GM19099 (cell line): Measurements from ENCODE around the gene IMPG1.

ENCODE experiments used
- POLR2A ChIP-seq: IDR thresholded peaks from 3 replicates; pipeline ENCODE4 v1.6.1; 2011; ENCODE audit warnings: low read depth; ENCODE audit not compliant: insufficient read length; ENCODE audit errors: extremely low read depth

The IMPG1 gene

DNA sequence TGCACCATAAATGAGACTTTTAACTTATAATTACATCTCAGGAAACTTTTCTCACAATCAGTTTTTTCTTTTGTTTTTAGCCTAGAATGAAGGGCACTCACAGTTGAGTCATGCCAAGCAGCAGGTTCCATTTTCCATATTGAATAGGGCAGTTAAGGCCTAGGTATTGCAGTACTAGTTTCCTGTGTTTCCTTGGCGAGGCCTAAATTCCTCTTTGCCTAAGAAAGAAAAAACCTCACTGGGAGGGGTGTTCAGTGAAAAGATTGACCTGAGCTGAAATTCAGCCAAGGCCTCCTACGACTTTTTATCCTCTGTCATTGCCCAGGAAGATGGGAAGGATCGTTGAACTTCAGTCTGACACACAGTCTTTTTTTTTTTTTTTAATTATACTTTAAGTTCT, 85.5 kb downstream of the IMPG1 start:
- no peak for TF ChIP-seq POLR2A

DNA sequence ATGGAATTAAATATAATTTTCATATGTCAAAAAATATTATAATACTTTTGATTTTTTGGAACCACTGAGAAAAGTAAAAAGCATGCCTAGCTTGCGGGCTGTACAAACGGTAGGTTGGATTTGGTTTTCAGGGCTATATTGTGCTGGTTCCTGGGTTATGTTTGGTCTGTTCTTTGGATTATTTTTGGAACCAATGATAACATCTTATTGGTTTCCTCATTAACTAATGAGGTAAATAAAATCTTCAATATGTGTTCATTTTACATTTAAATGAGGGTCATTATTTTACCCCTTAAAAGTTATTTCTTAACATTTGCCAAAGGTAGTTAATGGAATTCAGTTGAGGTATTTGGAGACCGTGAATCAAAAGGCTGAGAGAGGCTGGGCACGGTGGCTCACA, 96.6 kb downstream of the IMPG1 start:
- TF ChIP-seq POLR2A = no peak

DNA sequence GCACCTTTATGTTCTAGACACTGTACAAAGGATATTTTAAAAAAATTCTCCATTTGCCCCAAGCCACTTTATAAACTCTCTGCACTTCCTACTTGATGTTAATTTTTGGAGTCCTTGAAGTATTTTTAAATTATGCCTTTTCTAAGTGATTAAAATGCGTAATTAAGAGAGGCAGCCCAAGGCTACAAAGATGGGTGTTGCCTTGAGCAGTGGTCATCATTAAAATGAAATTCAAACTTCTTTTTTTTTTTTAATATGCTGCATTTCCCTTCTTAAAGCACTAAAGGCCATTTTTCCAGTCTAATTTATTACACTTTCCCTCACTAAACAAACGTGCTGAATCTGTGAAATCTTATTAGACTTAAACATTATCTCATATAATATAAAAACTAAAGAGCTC, 102.4 kb downstream of the IMPG1 start:
- no peak for TF ChIP-seq POLR2A

DNA sequence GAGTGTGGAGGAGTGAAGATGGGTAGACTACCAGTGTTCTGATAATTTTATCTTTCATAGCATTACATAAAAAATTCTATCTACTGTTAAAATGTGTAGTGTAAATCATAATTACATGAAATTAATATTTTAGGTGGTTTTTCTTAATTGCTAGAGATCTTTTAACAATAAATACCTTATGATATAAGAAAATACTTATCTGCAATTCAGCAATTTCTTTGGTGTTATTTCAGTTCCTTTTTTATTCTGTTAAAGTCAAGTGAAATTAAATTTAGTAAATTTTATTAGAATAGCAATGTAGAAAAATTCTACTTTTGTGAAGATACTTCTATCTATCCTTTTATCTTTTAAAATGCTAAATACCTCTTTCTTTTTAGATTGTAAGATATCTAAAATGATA, 104.3 kb downstream of the IMPG1 start:
- TF ChIP-seq POLR2A = no peak

DNA sequence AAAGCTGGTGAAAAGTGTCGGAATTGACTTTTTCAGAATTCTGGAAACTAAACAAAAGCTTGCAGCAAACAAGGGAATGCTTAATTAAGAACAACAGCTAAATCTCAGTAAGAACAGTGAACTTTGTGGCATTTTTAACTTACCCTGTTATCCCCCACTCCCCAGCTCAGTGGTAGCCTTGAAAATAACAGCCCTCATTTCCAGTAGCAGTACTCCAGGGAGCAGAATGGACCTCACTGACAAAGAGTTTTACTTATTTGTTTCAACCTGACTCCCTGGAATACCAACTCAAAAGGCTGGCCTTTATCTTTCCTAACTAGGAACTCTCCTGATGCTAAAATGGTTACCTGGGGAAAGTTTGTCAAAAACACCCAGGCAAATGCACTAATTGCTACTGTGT, 108.9 kb downstream of the IMPG1 start:
- no peak for TF ChIP-seq POLR2A

DNA sequence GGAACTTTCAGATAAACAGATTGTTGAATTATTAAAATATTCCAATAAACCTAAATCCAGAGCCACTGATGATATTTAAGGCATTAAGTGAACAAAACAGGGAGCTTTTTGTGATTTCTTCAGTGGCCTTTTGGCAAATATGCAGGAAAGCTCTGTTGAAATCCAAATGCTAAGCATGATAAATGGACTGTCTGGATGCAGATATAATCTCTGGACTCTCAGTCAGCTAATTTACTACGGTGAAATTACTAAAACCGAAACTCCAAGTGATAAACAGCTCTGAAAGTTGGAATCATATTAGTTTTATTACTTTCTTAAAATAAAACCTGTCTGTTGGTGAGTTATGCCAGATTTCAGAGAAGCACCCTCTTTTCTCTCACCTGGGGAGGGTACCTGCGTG, 120.3 kb downstream of the IMPG1 start:
- TF ChIP-seq POLR2A = no peak

DNA sequence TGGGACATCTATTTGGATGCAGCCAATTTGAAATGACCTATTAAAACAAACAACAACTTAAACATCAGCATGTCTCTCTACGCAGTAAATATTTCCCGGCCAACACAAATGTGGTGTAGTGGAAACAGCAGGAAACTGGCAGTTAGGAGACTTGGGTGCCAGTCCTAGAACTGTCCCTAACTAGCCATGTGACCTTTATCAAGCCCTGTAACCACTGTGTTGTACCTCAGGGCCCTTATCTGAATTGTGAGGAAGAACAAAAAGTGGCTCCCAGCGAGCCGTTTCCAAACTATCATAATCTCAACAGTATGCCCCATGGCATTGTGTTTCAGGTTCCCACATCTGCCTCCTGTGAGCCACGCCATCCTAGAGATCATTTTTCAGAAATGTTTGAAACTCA, 124.5 kb downstream of the IMPG1 start:
- TF ChIP-seq POLR2A = no peak

DNA sequence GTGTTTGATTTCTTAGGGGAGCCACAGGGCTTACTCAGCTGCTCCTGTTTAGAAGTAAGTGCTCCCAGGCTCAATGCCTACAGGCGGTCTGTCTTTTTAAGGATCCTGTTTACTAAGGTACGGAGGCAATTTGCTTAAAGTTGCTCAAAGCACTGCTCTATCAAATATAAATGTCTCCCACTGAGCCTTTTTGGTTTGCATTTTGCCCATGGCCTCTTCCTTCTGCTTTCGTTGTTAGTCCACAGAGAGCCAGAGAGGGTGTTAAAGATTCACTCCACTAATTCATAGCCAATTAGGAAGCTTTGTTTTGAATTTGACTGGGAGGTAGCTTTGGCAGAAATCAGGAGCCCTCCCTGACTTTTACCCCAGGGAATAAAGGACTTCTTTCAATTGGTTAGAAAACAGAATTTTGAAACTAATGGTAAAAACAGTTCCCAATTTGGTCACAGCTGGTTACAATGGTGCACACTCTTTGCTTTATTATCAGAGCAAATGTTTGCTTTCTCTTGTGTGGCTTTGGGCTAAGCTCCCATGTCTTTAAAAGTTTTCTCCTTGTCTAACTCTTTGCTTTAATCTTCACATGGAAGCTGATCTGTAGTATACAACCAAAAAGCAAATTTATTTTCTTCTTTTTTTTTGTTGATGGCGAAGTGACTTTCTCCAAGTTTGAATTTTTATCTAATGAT, 126.2 kb downstream of the IMPG1 start:
- TF ChIP-seq POLR2A = no peak

DNA sequence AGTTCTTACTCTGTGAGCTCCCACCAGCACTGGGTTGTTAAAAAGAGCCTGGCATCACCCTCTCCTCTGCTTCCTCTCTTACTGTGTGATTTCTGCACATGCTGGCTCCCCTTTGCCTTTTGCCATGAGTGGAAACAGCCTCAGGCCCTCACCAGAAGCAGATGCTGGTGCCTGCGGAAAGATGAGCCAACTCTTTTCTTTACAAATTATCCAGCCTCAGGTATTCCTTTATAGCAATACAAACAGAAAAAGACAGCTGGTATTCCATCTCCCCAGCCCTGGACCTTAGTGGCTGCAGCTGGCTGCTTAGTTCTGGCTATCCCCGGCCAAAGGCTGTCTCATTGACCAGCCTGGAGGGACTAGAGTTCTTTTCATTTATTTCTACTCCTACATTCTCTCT, 129.1 kb downstream of the IMPG1 start:
- no peak for TF ChIP-seq POLR2A

DNA sequence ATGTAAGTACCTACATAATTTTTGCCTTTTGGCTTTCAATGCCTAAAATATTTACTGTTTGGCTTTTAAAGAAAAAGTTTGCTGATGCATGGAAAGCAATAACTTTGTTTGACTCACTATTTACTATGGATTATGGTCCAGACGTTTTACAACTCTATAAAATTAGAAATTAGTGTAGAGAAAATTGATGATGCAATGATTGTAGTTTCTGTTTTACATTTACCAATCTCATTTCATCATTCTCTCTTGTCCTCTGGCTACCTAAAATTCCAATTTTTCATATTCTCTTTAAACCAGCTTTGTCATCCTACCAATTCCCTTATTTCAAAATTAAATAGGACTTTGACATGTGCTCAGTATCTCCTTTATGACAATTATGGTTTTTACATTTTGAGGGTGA, 131.0 kb downstream of the IMPG1 start:
- TF ChIP-seq POLR2A = no peak

DNA sequence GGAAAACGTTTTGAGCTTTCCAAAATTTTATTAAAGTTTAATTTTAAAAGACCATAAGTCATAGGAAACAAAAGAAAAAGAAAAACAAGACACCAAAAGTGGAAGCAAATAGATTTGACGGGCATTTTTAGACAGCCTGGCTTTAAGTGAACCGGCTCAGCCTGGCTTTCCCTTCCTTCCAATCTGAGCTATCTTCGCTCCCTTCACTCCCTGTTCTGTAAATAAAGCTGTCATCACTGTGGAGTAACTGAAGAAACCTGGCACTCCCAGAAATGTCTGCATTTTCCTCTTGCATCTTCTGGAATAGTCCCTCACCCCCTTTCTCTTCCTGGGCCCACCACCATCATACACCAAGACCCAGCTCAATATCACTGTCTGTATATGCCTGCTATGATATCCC, 131.9 kb downstream of the IMPG1 start:
- TF ChIP-seq POLR2A = no peak

DNA sequence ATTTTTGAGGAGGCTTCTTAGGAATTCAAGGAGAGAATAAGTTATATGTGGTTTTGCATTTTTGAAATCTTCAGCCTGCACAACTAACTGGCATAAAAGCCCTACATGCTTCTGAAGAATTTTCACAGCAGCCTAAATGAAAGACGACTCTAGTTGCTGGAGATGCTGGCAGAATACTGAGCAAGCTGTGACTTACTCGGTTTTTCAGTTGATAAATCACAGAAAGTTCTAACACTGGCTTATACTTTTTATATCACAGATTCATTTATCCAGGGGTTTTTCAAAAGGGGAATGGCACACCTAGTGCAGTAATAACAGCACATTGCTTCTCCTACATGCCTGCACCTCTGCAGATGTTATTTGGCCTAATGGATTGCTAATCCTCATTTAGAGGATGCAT, 134.6 kb downstream of the IMPG1 start:
- no peak for TF ChIP-seq POLR2A

DNA sequence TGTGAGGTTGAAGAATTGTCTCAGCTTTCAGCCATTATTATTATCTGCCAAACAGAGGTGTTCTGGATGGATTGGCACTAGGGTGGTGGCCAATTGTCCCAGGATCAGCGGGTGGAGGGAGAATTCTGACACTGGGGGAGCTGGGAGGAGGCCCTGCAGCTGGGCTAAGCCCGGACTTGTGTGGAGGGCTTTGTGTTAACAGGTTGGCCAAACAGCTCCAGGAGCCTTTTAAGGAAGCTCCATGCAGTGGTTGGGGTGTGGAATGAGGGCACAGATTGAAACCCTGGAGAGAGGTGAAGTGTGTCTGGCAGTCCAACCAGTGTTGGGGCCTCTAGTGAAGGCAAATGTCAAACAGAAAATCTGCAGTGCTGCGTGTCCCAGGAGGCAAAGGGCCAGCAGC, 135.8 kb downstream of the IMPG1 start:
- no peak for TF ChIP-seq POLR2A

DNA sequence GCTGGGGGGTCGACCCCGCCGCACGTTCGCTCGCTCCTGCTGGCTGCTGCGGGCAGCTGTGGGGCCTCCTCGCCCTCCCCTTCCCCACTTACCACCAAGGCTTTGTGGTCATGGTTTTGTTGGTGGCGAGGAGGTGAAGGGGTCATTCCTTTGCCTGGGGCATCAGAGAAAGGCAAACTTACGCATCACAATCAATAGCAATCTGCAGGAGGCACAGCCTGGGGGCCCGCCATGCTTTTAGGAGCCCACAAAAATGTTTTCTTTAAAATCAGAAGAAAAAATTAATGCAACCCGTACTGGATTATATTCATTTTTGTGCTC, 137.0 kb downstream of the IMPG1 start:
- TF ChIP-seq POLR2A = no peak

DNA sequence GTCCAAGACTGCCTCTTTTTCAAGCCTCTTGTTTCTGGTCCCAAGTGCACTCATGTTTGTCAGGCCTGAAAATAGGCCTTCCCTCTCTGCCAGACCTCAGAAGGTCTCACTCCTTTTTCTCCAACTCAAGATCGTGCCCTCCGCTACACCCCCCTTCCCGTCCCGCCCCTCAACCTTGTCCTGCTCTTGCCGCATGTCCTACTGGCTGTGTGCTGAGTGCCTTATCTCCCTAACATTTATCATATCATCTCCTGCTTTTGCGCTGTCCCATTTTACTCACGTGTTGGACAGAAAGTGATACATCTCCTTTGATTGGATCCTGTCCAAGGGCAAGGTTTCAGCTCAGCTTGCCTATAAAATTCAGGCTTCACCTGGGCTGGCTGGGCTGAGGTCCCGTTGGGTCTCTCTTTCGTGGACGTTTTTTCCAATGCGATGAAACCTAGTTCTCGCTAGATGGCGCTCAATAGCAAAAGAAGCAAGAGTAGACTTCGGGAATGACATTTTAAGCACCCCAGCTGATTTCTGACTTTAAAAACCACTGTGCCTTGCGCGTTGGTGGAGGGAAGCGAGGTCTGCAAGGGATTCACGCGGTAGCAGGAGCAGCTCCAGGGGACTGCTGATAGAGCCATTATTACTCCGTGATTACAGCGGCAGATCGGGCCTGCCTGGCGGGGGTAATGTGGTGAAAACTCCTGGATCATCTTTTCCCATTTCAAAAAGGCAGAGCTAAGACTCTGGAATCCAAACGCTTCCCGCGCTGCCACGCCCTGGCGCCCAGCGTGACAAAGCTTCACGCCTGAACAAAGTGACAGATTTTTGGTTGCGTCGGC, 137.6 kb downstream of the IMPG1 start:
- TF ChIP-seq POLR2A = no peak

DNA sequence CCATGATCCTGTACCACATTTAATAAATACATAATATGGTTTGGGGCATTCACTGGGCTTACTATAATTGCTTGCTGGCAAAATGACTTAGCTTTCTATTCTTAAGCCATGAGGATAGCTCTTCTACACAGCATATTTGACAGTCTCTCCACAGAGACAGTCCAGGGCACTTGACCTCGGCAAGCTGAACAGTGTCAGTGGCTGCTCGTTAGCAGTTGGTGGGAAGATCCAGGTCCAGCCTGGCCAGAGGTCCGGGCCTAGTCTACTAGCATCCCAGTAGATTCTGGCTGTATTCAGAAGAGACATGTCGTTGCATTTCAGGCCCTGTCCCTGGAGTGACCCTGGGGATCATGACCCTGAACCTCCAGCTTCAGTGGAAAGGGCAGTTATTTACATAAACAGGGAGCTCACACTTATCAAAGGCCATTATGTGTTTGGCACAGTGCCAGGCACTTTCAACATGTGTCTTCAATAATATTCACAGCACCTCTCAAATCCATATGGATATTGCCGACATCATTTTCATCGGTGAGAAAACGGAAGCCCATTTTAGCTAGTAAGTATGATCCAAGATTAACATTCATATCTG, 139.0 kb downstream of the IMPG1 start:
- TF ChIP-seq POLR2A = no peak

DNA sequence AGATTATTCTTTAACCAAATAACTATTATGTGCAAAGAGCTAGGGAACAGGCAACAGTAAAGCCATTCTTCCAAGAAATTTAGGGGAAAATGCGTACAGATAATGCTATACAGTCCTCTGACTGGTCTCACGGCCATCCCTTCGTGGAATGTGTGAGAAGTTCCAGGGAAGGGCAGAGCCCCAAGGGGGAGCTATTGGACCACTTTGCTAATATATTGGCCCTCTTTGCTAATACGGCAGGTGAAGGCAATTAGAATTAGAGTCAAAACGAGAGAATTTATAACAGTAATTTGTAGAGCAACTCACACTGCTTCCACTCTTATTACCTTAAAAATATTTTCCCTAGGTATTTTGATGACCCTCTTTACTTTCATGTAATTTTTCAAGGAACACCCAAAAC, 140.4 kb downstream of the IMPG1 start:
- TF ChIP-seq POLR2A = no peak

DNA sequence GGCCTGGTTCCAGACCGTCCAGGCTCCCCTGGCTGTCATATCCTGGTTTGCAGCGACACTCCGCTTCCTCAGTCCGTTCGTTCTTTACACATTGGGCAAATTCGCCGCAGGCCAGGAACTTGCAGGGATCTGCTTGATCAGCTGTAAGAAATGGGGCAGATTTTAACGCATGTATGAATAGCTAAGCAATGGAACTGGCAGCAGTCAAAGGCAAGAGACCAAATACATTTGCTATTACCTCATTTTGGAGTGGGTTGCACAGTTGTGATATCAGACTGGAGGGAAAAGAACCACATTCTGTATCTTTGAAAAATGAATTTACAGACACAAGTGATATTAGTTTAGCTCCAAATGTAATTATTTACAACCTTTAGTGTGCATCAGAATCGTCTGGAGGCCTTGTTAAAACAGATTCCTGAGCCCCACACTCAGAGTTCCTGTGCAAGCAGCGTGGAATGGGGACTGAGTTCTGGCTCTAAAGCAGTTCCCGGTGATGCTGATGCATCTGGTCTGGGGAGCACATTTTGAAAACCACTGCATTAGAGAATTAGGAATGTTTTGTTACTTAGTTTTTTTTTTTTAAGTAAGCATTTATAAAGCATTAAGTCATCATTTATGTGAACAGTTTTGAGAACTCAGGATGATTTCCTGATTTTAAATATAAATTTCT, 141.3 kb downstream of the IMPG1 start:
- TF ChIP-seq POLR2A = no peak
